NCI-H510A (cell line): Measurements from ENCODE around the gene HDAC7.
A peak's percentile ranks its signal among the peaks of the same experiment; 100 is the strongest.
"Not testable (repeated sequence)": the region's sequence is repeated elsewhere in the genome, so short reads cannot be mapped to it uniquely, and the experiment has no call there.

Source experiments
- DNase-seq: peaks from one replicate; lab custom pipeline; 2025; lab: John Stamatoyannopoulos, UW

HDAC7 gene

DNA sequence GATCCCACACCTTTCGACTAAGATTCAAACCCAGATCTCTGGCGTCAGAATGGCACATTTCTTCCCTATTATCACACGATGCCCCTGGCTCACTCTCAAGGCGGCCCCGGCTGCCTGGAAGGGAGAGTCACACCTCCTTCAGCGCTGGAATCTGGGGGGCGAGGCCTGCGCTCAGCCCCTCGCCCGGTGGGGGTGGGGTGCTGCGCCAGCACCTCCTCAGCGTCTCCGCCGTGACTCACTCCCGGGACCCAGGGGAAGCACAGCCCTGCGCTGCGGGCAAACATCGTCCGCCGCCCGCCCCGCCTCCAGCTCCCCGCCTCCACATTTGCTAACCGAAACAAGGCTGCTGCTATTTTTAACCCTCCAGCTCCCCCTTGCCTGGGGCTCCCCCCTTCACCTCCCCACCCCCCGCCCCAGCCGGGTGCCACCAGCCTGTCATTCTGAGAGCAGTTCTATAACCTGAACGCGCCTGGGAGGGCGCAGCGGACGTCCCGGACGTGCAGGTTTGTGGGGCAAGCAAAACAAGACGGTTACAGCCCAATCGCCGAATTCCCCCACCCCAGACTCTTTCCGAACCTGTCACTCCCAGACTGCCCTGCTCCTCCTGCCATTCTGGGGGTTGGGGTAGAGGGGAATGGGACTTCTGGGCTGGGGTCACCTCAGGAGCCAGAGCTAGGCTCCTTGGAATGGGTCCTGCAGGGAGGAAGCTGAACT, 6.7 kb downstream of the HDAC7 start:
- no peak for DNase-seq

DNA sequence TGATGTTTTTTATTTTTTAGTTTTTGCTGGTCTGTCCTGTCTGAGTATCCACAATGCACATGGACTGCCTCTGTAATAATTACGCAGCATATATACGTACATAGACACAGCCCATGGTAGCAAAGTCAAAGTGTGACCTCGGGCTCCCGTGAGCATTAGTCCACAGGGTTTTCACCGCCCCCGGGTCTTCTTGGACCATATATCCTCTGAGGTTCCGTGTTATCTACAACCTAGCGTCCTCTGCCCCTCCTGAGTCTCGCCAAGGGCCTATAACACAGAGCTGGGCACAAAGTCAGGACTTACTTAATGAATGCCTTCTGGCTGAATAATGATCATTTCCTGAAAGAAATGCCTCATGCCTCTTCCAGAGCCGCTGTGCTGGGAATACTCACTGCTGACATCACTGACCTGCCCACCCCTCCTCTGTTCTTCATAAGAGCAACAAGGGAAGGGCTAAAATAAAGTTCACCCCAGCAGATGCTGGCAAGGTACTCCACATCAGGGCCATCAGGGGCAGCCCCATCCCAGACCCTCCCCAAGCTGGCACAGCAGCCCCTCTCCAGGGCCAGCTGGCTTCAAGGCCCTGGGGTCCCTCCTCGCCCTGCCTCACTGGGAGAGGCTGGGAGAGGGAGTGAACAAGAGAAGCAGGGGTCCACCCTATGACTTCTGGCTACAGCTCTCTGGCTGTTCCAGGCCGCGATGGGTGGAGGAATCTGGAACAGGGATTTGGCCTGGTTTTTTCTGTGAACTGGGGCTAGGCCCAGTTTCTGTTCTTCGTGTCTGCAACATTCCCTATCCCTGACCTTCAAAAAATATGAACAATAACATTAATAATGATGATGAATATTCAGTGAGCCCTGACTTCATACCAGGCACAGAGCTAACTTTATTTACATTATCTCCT, 7.9 kb downstream of the HDAC7 start:
- no peak for DNase-seq

DNA sequence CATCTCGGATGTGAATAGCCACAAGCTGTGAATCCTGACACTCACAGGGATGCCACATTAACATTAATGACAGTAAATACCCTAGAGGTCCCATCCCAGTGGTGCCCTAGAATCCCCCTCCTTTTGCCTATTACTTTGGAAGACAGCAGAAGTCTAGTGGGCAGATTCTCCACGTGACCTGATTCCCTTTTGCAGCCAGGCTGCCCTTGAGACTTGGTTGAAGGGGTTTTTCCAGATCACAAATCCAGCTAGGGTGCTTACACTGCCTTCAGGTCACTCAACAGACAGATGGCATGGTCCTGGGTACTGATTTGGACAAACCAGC, 8.7 kb downstream of the HDAC7 start:
- no peak for DNase-seq

DNA sequence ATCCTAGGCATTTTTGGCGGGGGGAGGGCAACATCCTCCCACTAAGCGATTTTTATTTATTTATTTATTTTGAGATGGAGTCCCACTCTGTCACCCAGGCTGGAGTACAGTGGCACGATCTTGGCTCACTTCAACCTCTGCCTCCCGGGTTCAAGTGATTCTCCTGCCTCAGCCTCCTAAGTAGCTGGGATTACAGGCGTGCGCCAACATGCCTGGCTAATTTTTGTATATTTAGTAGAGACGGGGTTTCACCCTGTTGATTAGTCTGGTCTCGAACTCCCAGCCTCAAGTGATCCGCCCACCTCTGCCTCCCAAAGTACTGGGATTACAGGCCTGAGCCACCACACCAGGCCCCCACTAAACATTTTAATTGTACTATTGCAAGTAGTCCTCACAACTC, 10.2 kb downstream of the HDAC7 start:
- DNase-seq = not testable (repeated sequence)

DNA sequence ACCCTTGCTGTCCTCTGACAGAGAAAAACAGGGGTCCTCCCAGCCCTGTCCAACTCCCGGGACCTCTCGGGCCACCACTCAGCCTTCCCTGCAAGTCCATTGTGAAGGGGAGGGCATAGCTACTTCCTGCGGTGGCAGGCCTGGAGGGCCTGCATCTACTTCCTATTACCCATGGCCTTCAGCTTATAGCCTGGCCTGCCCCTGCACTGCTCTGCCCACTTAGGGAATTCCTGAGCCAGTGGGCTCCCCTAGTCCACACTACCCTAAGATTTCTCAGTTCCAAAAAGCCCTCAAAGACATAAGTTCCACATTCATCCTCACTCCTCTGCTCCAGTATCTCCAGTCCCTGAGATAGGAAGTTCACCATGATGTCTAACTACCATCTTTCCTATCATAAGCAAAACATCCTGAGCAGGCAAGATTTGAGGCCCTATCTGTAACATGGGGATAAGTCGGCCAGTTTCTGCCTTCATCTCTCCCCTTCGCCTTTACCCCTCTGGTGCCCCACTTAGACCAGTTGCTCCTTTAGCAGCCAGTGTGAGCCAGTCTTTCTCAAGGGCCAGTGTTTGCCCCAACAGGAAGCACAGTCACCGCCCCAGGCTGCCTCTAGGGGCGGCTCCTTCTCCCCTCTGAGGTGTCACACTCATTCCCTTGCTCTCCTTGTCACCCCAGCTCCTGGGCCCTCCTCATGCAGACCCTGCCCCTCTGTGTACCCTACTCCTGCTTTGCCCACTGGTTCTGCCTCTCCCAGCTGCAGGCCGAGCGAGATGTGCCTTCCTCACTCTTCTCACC, 10.9 kb downstream of the HDAC7 start:
- DNase-seq = no peak

DNA sequence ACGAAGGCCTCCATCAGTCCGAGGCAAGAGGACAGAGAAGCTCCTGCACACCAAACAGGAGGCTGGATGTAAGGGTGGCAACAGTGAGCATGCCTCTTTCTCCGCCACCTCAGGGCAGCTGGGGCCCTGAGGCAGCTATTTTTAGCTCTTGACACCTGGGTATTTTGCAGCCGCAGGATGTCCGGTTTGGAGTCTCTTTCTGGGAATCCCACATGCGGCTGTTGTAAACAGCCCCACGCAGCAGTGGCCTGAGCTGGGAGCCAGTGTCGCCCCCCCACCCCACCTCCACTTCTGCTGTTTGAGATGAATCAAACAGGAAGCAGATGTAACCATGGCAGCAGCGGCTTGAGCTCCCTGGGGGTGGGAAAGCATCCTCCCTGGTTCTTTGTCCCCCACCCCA, 11.7 kb downstream of the HDAC7 start:
- DNase-seq = peak; percentile 40

DNA sequence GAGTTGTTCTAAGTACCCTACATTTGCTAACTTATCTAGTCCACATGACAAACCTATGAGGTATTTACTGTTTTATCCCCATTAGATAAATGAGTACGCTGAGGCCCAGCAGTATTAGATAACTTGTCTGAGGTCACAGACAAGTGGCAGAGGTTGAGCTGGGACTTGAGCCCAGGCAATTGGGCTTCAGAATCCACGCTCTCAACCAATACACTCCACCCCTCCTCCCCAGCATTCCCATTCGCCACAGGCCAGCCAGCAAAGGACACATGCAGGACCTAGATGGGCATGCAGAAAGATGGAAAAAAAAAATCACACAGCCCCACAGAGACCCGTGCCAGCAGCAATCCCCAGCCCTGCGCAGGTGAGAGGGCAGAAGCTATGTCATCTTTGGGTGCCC, 12.4 kb downstream of the HDAC7 start:
- DNase-seq = no peak

DNA sequence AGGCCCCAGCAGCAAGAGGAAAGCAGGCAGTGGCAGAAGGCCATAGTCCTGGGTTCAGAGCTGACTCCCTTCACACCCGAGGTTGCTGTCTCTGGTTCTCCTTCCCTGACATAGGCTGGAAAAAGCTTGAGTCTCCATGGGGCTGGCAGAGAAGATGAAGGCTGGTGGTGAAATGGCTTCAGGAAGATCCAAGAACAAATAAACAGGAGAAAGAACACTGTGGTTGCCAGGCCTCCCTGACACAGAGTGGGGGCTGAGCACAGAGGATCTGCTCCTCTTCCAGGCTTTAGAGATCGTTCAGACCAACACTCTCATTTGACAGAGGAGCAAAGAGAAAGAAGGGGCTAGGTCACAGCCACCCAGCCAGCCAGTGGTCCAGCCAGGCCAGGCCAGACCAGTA, 14.3 kb downstream of the HDAC7 start:
- no peak for DNase-seq

DNA sequence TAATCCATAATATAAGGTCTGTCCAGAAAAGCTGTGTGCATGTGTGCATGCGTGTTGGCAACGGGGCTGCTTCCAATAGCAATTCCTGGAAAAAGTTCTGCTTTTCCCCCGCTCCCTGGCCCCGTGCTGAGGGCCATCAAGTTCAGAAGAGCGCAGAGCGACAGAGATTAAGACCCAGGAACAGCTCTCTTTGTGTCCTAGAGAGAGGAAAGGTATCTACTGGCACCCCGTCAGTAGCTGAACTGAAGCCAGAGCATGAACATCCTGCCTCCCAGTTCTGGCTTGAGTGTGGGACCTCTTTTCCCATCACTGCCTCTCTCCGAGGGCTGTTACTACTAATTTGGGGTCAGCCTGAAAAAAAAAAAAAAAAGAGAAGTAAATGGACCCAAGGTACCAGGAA, 15.5 kb downstream of the HDAC7 start:
- DNase-seq = no peak

DNA sequence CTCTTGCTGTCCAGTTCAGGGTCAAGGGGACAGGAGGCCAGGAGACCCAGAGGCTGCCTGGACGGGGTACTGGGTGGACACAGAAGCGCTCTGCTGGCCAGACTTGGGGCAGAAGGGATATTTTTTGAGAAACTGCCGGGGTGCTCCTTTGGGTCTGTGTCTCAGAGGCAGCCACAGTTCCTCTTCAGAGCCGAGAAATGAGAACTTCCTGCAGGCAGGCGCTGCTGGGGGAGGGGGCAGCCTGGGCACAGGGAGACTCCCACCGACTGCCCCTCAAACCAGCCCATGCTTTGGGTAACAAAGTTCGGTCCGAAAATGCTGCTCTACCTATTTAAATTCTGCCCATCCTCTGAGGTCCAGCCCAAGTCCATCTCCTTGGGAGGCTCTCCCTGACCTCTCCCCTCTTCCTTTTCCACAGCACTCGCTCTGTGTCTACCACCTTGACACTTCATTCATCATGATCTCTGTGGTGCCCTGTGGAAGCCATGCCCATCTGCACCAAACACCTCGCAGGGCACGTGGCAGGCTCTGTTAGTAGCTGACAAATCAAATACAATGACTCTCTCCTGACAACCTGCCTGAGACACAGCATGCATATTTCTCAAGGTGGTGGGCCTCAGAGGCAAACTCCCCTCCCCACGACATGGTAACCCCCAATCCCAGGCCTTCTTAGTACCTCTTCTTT, 16.4 kb downstream of the HDAC7 start:
- no peak for DNase-seq

DNA sequence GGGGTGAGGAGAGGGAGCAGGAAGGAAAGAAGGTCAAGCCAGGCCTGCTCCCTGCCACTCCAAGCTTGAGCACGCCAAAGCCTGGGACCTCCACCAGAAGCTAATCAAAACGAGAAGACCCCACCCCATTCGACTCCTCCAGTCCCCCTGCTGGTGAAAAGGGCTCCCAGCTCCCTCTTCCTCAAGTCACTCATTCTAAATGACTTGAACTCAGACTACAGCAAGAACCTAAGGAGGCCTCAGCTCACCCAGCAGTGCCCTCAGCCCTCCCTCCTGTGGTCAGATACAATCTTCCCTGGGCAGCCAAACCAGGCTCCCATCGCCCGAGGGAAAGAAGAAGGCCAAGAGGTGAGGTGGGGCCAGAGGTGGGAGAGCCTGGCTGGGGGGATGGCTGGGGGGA, 17.4 kb downstream of the HDAC7 start:
- no peak for DNase-seq

DNA sequence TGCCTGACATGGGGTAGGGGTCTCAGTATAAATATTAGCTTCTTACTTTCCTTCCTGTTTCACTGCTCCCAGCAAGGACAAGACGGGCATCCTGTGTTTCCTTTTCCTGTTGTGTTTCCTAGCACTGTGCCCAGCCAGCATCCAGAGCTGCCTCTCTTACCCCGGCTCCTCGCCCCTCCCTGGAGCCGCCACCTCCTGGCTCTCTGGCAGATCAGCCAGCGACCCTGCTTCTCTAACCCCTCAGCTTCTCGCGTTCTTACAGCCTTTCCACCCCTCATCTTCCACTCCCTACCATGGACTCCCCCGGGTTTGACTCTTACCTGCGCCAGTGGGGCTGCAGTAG, 17.8 kb downstream of the HDAC7 start:
- no peak for DNase-seq

DNA sequence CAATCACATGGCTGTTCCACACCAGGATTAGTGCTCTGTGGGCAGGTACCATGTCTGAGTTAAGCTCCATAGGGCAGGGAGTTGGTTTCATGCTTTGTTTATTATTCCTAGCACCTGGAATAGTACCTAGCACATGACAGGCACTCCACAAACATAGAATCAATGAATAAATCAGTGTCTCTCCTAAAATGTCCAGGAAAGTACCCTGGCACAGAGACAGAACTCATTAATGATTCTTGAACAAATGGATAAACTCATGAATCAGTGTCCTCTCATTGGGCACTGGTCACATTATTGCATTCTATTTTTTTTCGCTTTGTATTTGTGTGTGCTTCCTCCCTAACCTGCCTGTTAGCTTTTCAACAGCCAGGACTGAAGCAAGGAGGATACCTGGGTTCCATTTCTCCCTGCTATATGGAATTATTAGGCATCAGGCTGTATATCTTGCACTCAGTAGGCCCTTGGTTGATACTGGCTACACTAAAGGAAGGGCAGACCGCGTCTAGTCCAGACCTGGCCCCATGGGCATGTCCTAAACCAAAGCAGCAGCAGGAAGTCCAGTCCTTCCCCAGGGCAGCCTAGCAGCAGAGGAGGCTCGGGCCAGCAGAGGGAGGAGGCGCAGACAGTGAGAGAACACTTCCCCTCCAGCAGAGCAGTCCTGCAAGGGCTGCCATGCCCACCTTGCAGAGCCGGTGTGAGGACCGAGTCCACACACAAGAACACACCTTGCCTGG, 18.4 kb downstream of the HDAC7 start:
- no peak for DNase-seq

DNA sequence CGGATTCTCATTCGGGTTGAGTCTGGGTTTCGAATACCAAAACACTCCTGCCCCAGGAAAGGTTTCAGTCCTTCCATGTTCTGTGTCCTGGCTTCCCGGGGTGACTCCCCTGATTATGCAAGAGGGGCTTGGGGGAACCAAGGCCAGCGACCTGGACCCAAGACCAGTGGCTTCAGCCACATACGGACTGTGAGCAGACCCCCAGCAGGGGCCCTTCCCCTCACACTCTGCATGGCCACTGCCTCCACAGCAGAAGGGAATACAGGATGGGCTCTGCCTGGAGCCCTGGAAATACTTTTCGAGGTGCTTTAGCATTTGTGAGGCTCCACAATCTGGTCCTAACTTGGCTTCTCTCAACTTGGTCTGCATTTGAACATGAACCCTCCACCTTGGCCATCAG, 19.1 kb downstream of the HDAC7 start:
- no peak for DNase-seq

DNA sequence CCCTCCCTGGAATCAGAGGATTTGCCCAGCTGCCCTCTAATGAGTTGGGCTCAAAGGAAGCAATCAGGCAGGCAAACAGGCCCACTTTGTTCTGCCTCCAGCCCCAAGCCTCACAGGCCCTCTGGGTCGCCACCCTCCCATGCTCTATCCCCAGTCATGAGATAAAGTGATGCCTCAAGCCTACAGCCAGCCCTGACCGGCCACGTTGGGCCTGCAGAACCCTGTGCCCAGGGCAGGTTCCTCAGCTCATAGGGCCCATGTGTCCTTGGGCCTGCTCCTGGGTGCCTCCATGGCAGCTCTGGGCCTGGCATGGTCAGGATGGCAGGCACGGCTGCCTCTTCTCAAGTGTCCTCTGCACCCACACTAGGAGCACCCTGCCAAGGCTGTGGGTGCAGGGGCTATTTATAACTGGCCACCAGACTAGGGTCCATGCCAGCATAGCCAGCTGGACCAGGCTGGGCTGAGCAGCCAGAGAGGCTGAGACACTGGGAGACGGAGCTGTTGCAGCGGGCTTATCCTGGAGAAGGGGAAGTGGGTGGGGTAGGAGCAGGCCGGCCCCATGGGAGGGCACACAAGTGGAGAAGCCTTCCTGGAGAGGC, 20.2 kb downstream of the HDAC7 start:
- no peak for DNase-seq

DNA sequence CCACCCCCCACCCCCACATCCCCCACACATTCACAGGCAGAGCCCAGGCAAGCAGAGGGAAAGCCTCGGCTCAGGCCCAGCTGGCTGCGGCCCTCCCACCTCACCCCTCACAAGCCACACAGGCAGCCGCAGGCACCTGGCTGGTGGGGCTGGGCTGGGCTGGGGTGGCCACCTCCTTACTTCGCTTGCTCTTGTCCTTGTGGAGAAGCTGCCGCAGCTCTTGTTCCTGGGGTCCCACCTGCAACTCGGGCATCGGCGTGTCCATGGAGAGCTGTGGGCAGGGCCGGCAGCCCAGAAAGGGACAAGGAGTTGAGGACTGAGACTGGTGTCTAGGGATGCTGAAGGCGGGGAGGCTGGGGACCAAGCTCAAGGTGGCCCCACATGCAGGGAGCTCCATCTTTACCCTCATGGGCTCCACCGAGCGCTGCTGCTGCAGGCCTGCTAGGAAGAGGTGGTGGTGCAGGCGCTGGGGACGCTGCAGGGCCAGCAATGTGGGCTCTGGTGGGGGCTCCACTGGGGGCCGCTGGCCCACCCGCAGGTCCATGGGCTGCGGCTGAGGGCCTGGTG, 21.2 kb downstream of the HDAC7 start:
- no peak for DNase-seq

DNA sequence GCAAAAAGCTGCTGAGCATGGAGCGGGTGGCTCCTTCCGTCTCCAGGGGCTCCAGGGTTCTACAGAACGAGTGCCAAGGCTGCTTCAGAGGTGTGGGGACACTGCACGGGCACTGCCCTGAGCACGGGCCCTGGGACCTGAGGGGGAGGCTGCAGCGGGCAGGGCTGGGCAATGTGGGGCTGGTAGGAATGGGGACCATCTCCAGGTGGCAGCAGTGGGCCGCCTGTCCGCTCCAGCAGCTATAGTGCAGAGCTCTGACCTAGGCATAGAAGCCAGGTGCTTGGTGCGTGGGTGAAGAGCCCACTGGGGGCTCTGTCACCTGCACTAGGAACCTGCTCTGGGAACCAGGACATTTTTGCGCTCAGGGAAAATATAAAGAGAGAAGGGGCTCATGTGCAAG, 22.3 kb downstream of the HDAC7 start:
- no peak for DNase-seq

DNA sequence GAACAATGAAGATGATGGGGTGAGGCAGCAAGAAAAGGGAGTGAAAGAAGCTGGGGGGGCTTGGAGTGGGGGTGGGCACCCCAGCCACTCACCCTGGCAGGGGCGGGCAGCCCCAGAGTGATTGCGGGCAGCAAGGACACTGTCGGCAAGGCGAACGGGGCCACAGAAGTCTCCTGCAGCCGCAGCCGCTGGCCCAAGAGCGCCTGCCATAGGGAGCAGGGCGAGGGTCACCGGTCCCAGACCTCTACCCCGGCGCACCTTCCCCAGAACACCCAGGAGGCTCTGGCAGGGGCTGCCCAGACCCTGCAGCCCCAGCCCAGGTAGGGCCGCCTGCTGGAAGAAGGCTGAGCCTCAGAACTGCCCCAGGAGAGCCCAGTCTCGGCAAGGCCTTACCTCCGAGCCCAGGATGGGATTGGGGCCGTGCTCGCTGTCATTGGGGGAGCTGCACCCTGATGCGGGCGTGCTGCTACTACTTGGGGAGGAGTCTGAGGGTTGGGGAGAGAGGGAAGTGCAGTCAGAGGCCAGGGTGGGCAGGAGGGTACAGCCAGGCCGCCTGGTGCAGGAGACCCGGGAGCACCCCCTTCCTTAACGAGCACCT, 23.8 kb downstream of the HDAC7 start:
- DNase-seq = no peak

DNA sequence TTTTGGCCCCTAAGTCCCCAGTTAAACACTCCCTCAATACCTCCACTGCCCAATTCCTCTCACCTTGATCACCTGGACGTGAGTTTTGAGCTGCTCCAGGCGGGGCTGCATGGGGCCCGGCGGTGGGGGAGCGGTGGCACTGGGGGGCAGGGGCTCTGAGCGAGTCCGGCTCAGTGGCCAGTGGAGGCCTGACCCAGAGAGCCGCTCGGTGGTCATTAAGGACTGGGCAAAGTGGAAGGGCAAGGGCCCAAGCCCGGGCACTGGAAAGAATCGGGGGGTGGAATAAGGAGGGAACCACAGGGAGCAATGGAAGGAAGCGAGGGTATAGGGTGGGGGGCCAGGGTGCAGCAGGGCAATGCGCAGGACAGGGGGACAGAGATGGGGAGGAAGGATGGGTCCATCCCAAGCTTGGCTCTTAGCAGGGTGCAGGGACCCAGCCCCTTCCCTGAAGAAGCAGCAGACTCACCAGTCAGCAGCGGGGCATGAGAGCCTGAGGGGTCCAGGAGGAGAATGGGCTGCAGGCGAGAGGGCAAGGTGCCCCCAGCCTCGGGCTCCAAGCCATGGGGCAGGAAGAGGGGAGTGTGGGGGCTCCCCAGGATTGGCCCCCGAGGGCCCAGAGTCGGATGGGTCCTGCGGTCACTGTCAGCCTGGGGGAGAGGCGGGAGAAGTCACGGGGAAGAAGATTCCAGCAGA, 24.4 kb downstream of the HDAC7 start:
- DNase-seq = no peak

DNA sequence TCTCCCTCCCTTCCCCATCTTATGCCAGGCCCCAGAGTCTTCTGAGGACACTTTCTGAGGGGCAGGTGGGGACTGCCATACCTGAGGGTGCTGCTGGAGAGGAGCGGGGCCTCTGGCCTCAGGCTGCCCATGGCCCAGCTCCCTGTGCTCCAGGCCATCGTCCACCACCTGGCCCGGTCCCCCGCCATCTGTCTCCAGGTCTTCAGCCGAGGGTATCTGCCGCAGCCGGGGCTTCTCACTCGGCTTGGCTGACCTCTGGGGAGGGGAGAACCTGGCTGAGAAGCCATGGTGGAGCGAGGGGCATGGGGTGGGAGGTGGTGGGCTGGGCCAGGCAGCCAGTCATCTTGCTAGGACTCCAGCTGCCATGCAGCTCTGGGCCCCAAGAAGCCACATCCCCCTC, 25.0 kb downstream of the HDAC7 start:
- no peak for DNase-seq
